Measurements from ENCODE around the gene BTBD18. TPM values are rescaled to one million over a fixed set of nuclear protein-coding genes. Genes with fewer than 3 reads are reported as not detected.
"Not testable (repeated sequence)": the region's sequence is repeated elsewhere in the genome, so short reads cannot be mapped to it uniquely, and the experiment has no call there.

BTBD18 gene
- total and polyA plus RNA-seq, 2 donors from 2014 or later, result not detected

GRCh38 chr11:57727185-57727584, 24.4 kb downstream of the BTBD18 start:
- no peak overlapping the region for H3K4me3 ChIP-seq (ENCODE audit: low read length in 3 of 3)
- no peak for TF ChIP-seq CTCF (IDR thresholded peaks at IDR 0.05; ENCODE audit: borderline replicate concordance, extremely low read depth, insufficient read depth)
- DNase-seq (no peak), FAIRE-seq (no peak)
- no peak overlapping the region for H3K9ac ChIP-seq (ENCODE audit: low read length in 3 of 3)
- no peaks in the 10 kb centered on the region for H3K4me1 ChIP-seq (ENCODE audit: control insufficient read depth in 2 of 3, insufficient read depth in 2 of 3, low read depth in 1 of 3, low read length in 3 of 3)
- intact Hi-C loops (cut with DNase I), result no loop called here
- no peak overlapping the region for H3K27ac ChIP-seq (ENCODE audit: low read depth in 2 of 2, low read length in 2 of 2)
- H3K36me3 ChIP-seq (ENCODE audit: control insufficient read depth in 2 of 3, insufficient read depth in 3 of 3, low read length in 3 of 3), result no peaks in the 10 kb centered on the region
- no peaks in the 10 kb centered on the region for H3K9me3 ChIP-seq (ENCODE audit: control insufficient read depth in 2 of 3, insufficient read depth in 1 of 3, low read length in 3 of 3)
- H3K27me3 ChIP-seq (ENCODE audit: control insufficient read depth, insufficient read depth, low read length), result no peaks in the 10 kb centered on the region

GRCh38 chr11:57716726-57717125, 34.9 kb downstream of the BTBD18 start:
- H3K9me3 ChIP-seq (ENCODE audit: control insufficient read depth in 2 of 3, insufficient read depth in 1 of 3, low read length in 3 of 3); H3K27ac ChIP-seq (ENCODE audit: low read depth in 2 of 2, low read length in 2 of 2); H3K4me3 ChIP-seq (ENCODE audit: low read length in 3 of 3); DNase-seq; FAIRE-seq; intact Hi-C loops (cut with DNase I); H3K9ac ChIP-seq (ENCODE audit: low read length in 3 of 3); H3K27me3 ChIP-seq (ENCODE audit: control insufficient read depth, insufficient read depth, low read length); H3K4me1 ChIP-seq (ENCODE audit: control insufficient read depth in 2 of 3, insufficient read depth in 2 of 3, low read depth in 1 of 3, low read length in 3 of 3); H3K36me3 ChIP-seq (ENCODE audit: control insufficient read depth in 2 of 3, insufficient read depth in 3 of 3, low read length in 3 of 3): not testable (repeated sequence)

GRCh38 chr11:57713835-57714234, 37.8 kb downstream of the BTBD18 start:
- H3K4me3 ChIP-seq (ENCODE audit: low read length in 3 of 3), result peak overlapping the region in 2 of 3 donors; percentile 83 to 99
- H3K27me3 ChIP-seq (ENCODE audit: control insufficient read depth, insufficient read depth, low read length), result no peaks in the 10 kb centered on the region
- FAIRE-seq, result no peak
- no peak for DNase-seq
- no peak overlapping the region for H3K27ac ChIP-seq (ENCODE audit: low read depth in 2 of 2, low read length in 2 of 2)
- TF ChIP-seq CTCF (IDR thresholded peaks at IDR 0.05; ENCODE audit: borderline replicate concordance, extremely low read depth, insufficient read depth), result no peak
- no peaks in the 10 kb centered on the region for H3K9me3 ChIP-seq (ENCODE audit: control insufficient read depth in 2 of 3, insufficient read depth in 1 of 3, low read length in 3 of 3)
- peaks cover 0 to 17% (median 4%) of the 10 kb centered on the region in 3 donors for H3K4me1 ChIP-seq (ENCODE audit: control insufficient read depth in 2 of 3, insufficient read depth in 2 of 3, low read depth in 1 of 3, low read length in 3 of 3)
- H3K9ac ChIP-seq (ENCODE audit: low read length in 3 of 3), result peak overlapping the region in 1 of 3 donors; percentile 95
- H3K36me3 ChIP-seq (ENCODE audit: control insufficient read depth in 2 of 3, insufficient read depth in 3 of 3, low read length in 3 of 3), result no peaks in the 10 kb centered on the region
- intact Hi-C loops (cut with DNase I), result no loop called here

- intact Hi-C loops (cut with DNase I), result no loop called here
- peak within 1 kb of the TSS; percentile 83 to 100 (median 99) for H3K4me3 ChIP-seq (ENCODE audit: low read length in 3 of 3)
- FAIRE-seq (peak; percentile 99), DNase-seq (peak; percentile 95 to 99 (median 97))
- peak within 1 kb of the TSS; percentile 56 to 90 for H3K27ac ChIP-seq (ENCODE audit: low read depth in 2 of 2, low read length in 2 of 2)
- TF ChIP-seq CTCF (IDR thresholded peaks at IDR 0.05; ENCODE audit: borderline replicate concordance, extremely low read depth, insufficient read depth), result no peak
- H3K9ac ChIP-seq (ENCODE audit: low read length in 3 of 3), result peak within 1 kb of the TSS; percentile 62 to 100 (median 95)
- H3K27me3 ChIP-seq (ENCODE audit: control insufficient read depth, insufficient read depth, low read length), result no peaks in the 10 kb centered on the region
- peaks cover 0 to 17% (median 4%) of the 10 kb centered on the region in 3 donors for H3K4me1 ChIP-seq (ENCODE audit: control insufficient read depth in 2 of 3, insufficient read depth in 2 of 3, low read depth in 1 of 3, low read length in 3 of 3)
- H3K36me3 ChIP-seq (ENCODE audit: control insufficient read depth in 2 of 3, insufficient read depth in 3 of 3, low read length in 3 of 3), result no peaks in the 10 kb centered on the region
- H3K9me3 ChIP-seq (ENCODE audit: control insufficient read depth in 2 of 3, insufficient read depth in 1 of 3, low read length in 3 of 3), result no peaks in the 10 kb centered on the region
Measured at GRCh38 chr11:57712256-57713150, 39.1 kb downstream of the BTBD18 start, which contains the start of gene TMX2. Gene TMX2 (plus strand): TSS chr11:57712593. CDS start chr11:57712619, 26 bp downstream.
